Prostate gland (tissue), 1 donor: Measurements from ENCODE around the gene FRMD5.

Source experiments
- POLR2A ChIP-seq: fragments of 450-650 bp; IDR thresholded peaks from one replicate; pipeline ENCODE4 v1.6.1; 2016; ENCODE audit warnings: antibody characterized with exemption, mild to moderate bottlenecking
- POLR2AphosphoS5 ChIP-seq: sonication (generic); formaldehyde crosslinking; IDR thresholded peaks from one replicate; pipeline ENCODE4 v1.6.1; 2017; ENCODE audit warnings: antibody characterized with exemption

GRCh38 chr15:44163370-44163769, 31.7 kb downstream of the FRMD5 start:
- TF ChIP-seq POLR2AphosphoS5, result no peak
- no peak for TF ChIP-seq POLR2A
